A549 (cell line): ENCODE data around the gene ATN1. TPM values are rescaled to one million over a fixed set of nuclear protein-coding genes. Genes with fewer than 3 reads are reported as not detected.
"Not testable (repeated sequence)": the region's sequence is repeated elsewhere in the genome, so short reads cannot be mapped to it uniquely, and the experiment has no call there.

Experiments used
- ATAC-seq, 2 experiments: fragments of 200-7000 bp in 1 of 2; fragments of >200 bp in 1 of 2; cut with Nextera tagmentation in 1 of 2; cut with Tn5 transposase in 1 of 2; 3 replicates each; pipeline versions ENCODE4 v1.8.0 to v1.9.1; 2018 to 2020; ENCODE audit warnings: mild to moderate bottlenecking in 1 of 2, moderate library complexity in 1 of 2
- CTCF ChIA-PET: fragments of 300-600 bp; sonication (Branson Sonifier 250); formaldehyde crosslinking; extraction: SDS; loops from one replicate; lab custom pipeline; 2021; ENCODE audit warnings: antibody characterized with exemption, inconsistent platforms; lab: Yijun Ruan, JAX
- POLR2A ChIA-PET: fragments of 350-600 bp; formaldehyde crosslinking; extraction: SDS; loops from one replicate; lab custom pipeline; 2021; ENCODE audit warnings: antibody characterized with exemption, inconsistent platforms; lab: Yijun Ruan, JAX
- DNase-seq, 2 experiments: peaks; one replicate each; pipeline versions ENCODE4 v3.0.0 to v3.0.0-alpha.2; 2011 to 2016; ENCODE audit warnings: low read depth in 1 of 2, low spot score in 1 of 2
- FAIRE-seq: peaks from 2 replicates; lab custom pipeline; 2011; peaks lifted over from hg19 to GRCh38; lab: Jason Lieb, UNC
- H3K27ac ChIP-seq, 2 experiments: fragments of >200 bp; sonication (Bioruptor Twin); formaldehyde crosslinking; 3 replicates each; pipeline ENCODE4 v1.5.1; 2016 to 2017
- H3K4me1 ChIP-seq: fragments of >200 bp; sonication (Bioruptor Twin); formaldehyde crosslinking; 3 replicates; pipeline ENCODE4 v1.6.1; 2016
- H3K4me2 ChIP-seq: fragments of >200 bp; sonication (Bioruptor Twin); formaldehyde crosslinking; 3 replicates; pipeline ENCODE4 v1.6.1; 2016
- H3K4me3 ChIP-seq: fragments of >200 bp; sonication (Bioruptor Twin); formaldehyde crosslinking; 3 replicates; pipeline ENCODE4 v1.5.1; 2016
- H3K9me3 ChIP-seq: fragments of >200 bp; sonication (Bioruptor Twin); formaldehyde crosslinking; 3 replicates; pipeline ENCODE4 v1.6.1; 2016
- CHD2 ChIP-seq: fragments of 150-350 bp; IDR thresholded peaks from 2 replicates; pipeline ENCODE4 v1.6.1; 2014; ENCODE audit warnings: low read length; ENCODE audit not compliant: partially characterized antibody
- EHF ChIP-seq: fragments of 250-450 bp; sonication (Bioruptor Pico); IDR thresholded peaks from 2 replicates; pipeline ENCODE4 v1.5.0; 2020; ENCODE audit warnings: mild to moderate bottlenecking
- EP300 ChIP-seq, 2 experiments: fragments of >200 bp; sonication (Bioruptor Twin); formaldehyde crosslinking; IDR thresholded peaks; 2 replicates in 1 of 2; 3 replicates in 1 of 2; pipeline ENCODE4 v1.6.1; 2016 to 2017
- FOXS1 ChIP-seq: fragments of 250-450 bp; sonication (Bioruptor Pico); IDR thresholded peaks from 2 replicates; pipeline ENCODE4 v1.5.0; 2020; ENCODE audit warnings: mild to moderate bottlenecking, moderate library complexity
- HES2 ChIP-seq: fragments of >200 bp; sonication (Bioruptor Twin); formaldehyde crosslinking; IDR thresholded peaks from 2 replicates; pipeline ENCODE4 v1.6.1; 2016
- HEYL ChIP-seq: fragments of 250-450 bp; sonication (Bioruptor Pico); IDR thresholded peaks from 2 replicates; pipeline ENCODE4 v1.8.0; 2021; ENCODE audit warnings: mild to moderate bottlenecking, moderate library complexity
- HMGXB4 ChIP-seq: fragments of 250-450 bp; sonication (Bioruptor Pico); IDR thresholded peaks from 2 replicates; pipeline ENCODE4 v1.5.0; 2021; ENCODE audit warnings: mild to moderate bottlenecking, moderate library complexity, borderline replicate concordance
- HOXB13 ChIP-seq: fragments of 250-450 bp; sonication (Bioruptor Pico); IDR thresholded peaks from 2 replicates; pipeline ENCODE4 v1.5.0; 2020; ENCODE audit warnings: low read depth, mild to moderate bottlenecking, moderate library complexity
- HOXB5 ChIP-seq: fragments of 250-450 bp; sonication (Bioruptor Pico); IDR thresholded peaks from 2 replicates; pipeline ENCODE4 v1.5.0; 2020; ENCODE audit warnings: mild to moderate bottlenecking, moderate library complexity
- MAX ChIP-seq: IDR thresholded peaks from 2 replicates; pipeline ENCODE4 v1.6.1; 2012
- NFE2L2 ChIP-seq: fragments of 150-350 bp; conservative IDR thresholded peaks from 2 replicates; pipeline ENCODE4 v1.6.1; 2014; ENCODE audit warnings: low read length
- NPAS2 ChIP-seq: fragments of 250-450 bp; sonication (Bioruptor Pico); IDR thresholded peaks from 2 replicates; pipeline ENCODE4 v1.8.0; 2022; ENCODE audit warnings: mild to moderate bottlenecking, moderate library complexity, borderline replicate concordance
- PHF8 ChIP-seq: fragments of 200-600 bp; sonication (generic); IDR thresholded peaks from 2 replicates; pipeline ENCODE4 v1.6.1; 2016; ENCODE audit warnings: low read depth, mild to moderate bottlenecking, antibody characterized with exemption, moderate library complexity, borderline replicate concordance
- RCOR1 ChIP-seq: fragments of 150-350 bp; IDR thresholded peaks from 2 replicates; pipeline ENCODE4 v1.6.1; 2014; ENCODE audit warnings: antibody characterized with exemption, low read length, low read depth
- ZNF302 ChIP-seq: fragments of 250-450 bp; sonication (Bioruptor Pico); IDR thresholded peaks from 2 replicates; pipeline ENCODE4 v1.9.0; 2021; ENCODE audit warnings: inconsistent platforms, mild to moderate bottlenecking, moderate library complexity
- ZSCAN20 ChIP-seq: fragments of 250-450 bp; sonication (Bioruptor Pico); IDR thresholded peaks from 2 replicates; pipeline ENCODE4 v1.8.0; 2022; ENCODE audit warnings: mild to moderate bottlenecking, moderate library complexity
- WGBS: methylation state at CpG from one replicate; pipeline ENCODE4 v1.1.6; 2017; ENCODE audit errors: missing lambda C conversion rate; 5-methylcytosine and 5-hydroxymethylcytosine counted together
- polyA plus RNA-seq, 4 experiments: library from polyadenylated mRNA; depleted of rRNA in 3 of 4; stranded (reverse); fragments of >200 nt; fragmentation: RNase III in 1 of 4; extraction: RNeasy Plus Mini Kit Qiagen cat#74134 plus additional on column Dnase treatment in 1 of 4; gene quantifications; 2 replicates in 3 of 4; 3 replicates in 1 of 4; pipeline ENCODE4 v1.2.3, GENCODE V29; 2011 to 2017
- TF ChIP-seq, protein P1 (sequence below): fragments of 250-450 bp; sonication (Bioruptor Pico); IDR thresholded peaks from 2 replicates; pipeline ENCODE4 v1.5.0; 2020; ENCODE audit warnings: low read depth, mild to moderate bottlenecking, moderate library complexity

The ATN1 gene
- polyA plus RNA-seq, 2 of the 4 experiments (the other 2 are of a cell fraction) = 11.3 to 51.6 TPM

DNA sequence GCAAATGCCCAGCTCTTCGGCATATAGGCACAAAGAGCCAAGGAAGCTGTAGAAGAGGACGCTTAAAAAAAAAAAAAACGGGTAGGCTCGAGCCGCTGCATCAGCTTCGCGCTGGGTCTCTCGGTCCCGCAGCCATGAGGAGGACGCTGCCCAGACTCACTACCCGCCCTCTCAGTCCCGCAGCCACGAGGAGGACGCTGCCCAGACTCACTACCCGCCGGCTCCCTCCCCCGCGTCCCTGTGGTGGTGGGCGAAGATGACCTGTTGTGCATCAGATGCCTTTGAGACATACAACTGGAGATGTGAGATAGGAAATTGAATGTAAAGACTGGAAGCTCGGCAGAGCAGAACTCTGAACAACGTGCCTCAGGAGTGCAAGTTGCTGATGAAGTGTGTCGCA, 43.2 kb upstream of the ATN1 start:
- CTCF ChIA-PET = interaction anchor here (0.6 to 17.9 kb wide), 5 partner anchors 6 to 1049 kb away, joined by 3 to 399 read pairs (median 4); partner anchors contain the start of gene SPSB2
- WGBS = 88% methylated on average over 22 of the region's 22 CpGs
- Histone ChIP-seq H3K9me3 (no peaks in the 10 kb centered on the region), H3K27ac (peak overlapping the region; percentile 84 to 91; a peak in 4 of 6 replicates), H3K4me1 (peaks cover 60% of the 10 kb centered on the region), H3K4me2 (no peak overlapping the region), H3K4me3 (no peak overlapping the region)
- TF ChIP-seq NFE2L2 = no peak
- no peak for TF ChIP-seq RCOR1
- TF ChIP-seq HES2 = no peak
- no peak for TF ChIP-seq EP300 (IDR thresholded peaks at IDR 0.05)
- TF ChIP-seq CHD2 = no peak
- TF ChIP-seq, protein P1, sequence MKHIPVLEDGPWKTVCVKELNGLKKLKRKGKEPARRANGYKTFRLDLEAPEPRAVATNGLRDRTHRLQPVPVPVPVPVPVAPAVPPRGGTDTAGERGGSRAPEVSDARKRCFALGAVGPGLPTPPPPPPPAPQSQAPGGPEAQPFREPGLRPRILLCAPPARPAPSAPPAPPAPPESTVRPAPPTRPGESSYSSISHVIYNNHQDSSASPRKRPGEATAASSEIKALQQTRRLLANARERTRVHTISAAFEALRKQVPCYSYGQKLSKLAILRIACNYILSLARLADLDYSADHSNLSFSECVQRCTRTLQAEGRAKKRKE (CRISPR knock-in tag) = no peak
- TF ChIP-seq PHF8 = no peak
- TF ChIP-seq HMGXB4 (CRISPR knock-in tag) = no peak
- no peak for TF ChIP-seq HOXB5 (CRISPR knock-in tag)
- ATAC-seq (no peak), FAIRE-seq (no peak), DNase-seq (no peak)
- POLR2A ChIA-PET = interaction anchor here (0.7 to 1.4 kb wide), 2 partner anchors 11 to 18 kb away, joined by 4 to 6 read pairs; partner anchors contain the start of gene SPSB2

DNA sequence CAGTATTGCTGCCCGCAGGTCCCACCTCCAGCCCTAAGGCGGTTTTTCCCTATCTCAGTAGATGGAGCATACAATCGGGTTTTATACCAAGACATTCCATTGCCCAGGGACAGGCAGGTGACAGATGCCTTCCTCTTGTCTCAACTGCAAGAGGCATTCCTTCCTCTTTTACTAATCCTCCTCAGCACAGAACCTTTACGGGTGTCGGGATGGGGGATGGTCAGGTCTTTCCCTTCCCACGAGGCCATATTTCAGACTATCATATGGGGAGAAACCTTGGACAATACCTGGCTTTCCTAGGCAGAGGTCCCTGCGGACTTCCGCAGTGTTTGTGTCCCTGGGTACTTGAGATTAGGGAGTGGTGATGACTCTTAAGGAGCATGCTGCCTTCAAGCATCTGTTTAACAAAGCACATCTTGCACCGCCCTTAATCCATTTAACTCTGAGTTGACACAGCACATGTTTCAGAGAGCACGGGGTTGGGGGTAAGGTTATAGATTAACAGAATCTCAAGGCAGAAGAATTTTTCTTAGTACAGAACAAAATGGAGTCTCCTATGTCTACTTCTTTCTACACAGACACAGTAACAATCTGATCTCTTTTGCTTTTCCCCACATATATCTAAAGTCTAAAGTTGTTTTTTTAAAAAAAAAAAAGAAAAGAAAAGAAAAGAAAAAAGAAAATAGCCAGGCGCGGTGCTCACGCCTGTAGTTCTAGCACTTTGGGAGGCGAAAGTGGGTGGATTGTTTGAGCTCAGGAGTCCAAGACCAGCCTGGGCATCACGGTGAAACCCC, 41.4 kb upstream of the ATN1 start:
- not testable (repeated sequence) for H3K9me3 ChIP-seq, ATAC-seq, H3K4me3 ChIP-seq, DNase-seq, FAIRE-seq
- 23% methylated on average over 14 of the region's 15 CpGs for WGBS
- ChIA-PET CTCF (interaction anchor here (0.6 to 9.5 kb wide), 4 partner anchors 11 to 50 kb away, joined by 3 to 399 read pairs (median 70); partner anchors contain the start of genes SPSB2 and TPI1), POLR2A (interaction anchor here (0.6 to 0.7 kb wide), 2 partner anchors 14 to 73 kb away, joined by 3 read pairs; no protein-coding TSS in a partner anchor)
- TF ChIP-seq EHF (CRISPR knock-in tag) (peak; percentile 98), FOXS1 (peak; percentile 97; the same call in 1 of the 2 replicates), HEYL (CRISPR knock-in tag) (peak; percentile 99), NPAS2 (peak; percentile 87), ZSCAN20 (peak; percentile 100), MAX (peak; percentile 51; the same call in 1 of the 2 replicates), ZNF302 (CRISPR knock-in tag) (peak; percentile 98), HOXB5 (CRISPR knock-in tag) (peak; percentile 97), HOXB13 (CRISPR knock-in tag) (peak; percentile 94)
- TF ChIP-seq, protein P1 (CRISPR knock-in tag) = peak; percentile 79; the same call in 1 of the 2 replicates
- H3K4me2 ChIP-seq = peak overlapping the region; percentile 56
- H3K27ac ChIP-seq = peak overlapping the region; percentile 91 to 94
- peaks cover 53% of the 10 kb centered on the region for H3K4me1 ChIP-seq
